ENCODE measurements around the gene NAA38.
"Not testable (repeated sequence)": the region's sequence is repeated elsewhere in the genome, so short reads cannot be mapped to it uniquely, and the experiment has no call there.

NAA38 gene

DNA sequence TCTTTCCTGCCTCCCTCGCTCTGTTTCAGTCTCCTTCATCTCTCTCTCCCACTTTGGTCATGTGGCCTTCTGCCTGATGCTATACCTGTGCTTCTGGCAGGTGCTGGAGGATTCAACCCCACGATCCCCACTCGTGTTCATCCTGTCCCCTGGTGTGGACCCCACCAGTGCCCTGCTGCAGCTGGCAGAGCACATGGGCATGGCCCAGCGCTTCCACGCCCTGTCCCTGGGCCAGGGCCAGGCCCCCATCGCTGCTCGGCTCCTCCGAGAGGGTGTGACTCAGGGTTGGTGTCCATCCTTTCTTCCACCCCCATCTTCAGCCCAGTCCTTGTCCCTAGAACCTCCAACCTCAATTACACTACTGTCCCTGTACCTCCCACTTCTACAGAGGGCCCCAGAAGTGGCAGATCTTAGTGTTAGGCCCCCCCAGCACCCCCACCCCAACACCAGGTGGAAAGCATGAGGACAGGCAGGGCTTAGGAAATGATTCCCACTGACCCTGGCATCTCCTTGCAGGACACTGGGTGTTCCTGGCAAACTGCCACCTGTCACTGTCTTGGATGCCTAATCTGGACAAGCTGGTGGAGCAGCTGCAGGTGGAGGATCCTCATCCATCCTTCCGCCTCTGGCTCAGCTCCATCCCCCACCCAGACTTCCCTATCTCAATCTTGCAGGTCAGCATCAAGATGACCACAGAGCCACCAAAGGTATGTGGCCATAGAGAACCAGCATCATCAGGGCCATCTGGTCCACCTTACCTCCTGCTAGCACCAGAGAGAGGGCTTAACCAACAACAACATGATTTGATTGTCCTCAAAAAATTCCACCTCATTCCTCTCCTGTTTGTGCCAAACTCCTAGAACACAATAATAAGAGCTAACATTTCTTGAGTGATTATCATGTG, 33.1 kb downstream of the NAA38 start:
- no peak for DNase-seq (ENCODE audit: low spot score)

DNA sequence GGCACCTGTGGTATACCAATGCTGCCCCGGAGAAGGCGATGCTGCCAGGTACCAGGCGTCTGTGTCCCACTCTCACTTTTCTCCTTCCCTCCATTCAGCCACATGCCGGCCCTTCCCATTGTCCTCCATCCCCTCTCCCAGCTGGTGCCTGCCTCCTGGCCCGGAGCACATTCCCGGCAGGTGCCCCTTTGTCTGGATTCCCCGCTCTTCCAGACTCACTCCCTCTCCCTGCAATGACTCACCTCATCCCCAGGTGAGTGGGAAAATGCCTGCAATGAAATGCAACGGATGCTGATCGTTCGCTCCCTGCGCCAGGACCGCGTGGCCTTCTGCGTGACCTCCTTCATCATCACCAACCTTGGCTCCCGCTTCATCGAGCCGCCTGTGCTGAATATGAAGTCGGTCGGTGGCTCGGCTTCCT, 33.8 kb downstream of the NAA38 start:
- no peak for DNase-seq (ENCODE audit: low spot score)

- DNase-seq (ENCODE audit: low spot score), result no peak
These were observed 35.2 kb downstream of the NAA38 start for GRCh38 chr17:7822126-7822525.

- DNase-seq (ENCODE audit: low spot score), result no peak
These were observed 37.1 kb downstream of the NAA38 start for GRCh38 chr17:7820231-7820630.

DNA sequence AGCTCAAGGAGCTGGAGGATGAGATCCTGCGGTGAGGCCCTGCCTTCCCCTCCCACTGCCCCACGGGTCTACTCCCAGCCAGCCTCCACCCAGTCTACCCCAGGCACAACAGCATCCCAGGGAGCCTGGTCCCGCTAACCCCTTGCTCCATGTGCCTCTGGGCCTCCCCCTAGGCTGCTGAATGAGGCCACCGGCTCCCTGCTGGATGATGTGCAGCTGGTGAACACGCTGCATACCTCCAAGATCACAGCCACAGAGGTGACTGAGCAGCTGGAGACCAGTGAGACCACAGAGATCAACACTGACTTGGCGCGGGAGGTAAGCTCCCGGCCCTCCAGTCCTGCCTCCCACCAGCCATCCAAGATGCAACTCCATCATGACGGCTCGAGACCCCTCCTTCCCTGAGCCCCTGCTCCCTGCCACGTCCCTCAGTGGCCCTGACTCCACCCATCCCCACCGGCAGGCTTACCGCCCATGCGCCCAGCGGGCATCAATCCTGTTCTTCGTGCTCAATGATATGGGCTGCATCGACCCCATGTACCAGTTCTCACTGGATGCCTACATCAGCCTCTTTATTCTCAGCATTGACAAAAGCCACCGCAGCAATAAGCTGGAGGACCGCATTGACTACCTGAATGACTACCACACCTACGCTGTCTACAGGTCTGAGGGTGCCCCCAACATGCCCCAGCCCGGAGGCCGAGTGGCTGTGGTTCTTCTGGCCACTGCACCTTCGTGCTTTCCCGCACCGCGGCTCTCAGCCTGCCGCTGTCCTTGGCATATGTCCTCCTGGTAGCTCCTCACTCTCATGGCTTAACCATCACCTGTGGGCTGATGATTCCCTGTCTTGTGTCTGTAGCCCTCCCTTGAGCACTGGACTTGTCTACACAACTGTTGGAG, 38.4 kb downstream of the NAA38 start:
- DNase-seq (ENCODE audit: low spot score), result no peak

DNA sequence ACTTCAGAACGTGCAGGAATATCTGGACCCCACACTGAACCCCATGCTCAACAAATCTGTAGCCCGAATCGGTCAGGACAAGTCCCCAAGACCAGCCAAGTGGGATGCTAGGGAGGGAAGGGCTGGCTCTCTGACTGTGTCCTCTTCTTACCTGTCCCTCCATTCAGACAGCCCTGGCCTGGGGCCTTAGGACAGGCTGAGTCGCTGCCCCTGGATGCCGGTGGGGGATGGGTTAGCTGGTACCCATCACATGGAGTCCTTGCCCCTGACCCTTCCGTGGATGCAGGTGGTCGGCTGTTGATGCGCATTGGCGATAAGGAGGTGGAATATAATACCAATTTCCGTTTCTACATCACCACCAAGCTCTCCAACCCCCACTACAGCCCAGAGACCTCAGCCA, 39.3 kb downstream of the NAA38 start:
- DNase-seq (ENCODE audit: low spot score), result no peak

GRCh38 chr17:7817643-7817964, 39.8 kb downstream of the NAA38 start:
- no peak for DNase-seq (ENCODE audit: low spot score)

DNA sequence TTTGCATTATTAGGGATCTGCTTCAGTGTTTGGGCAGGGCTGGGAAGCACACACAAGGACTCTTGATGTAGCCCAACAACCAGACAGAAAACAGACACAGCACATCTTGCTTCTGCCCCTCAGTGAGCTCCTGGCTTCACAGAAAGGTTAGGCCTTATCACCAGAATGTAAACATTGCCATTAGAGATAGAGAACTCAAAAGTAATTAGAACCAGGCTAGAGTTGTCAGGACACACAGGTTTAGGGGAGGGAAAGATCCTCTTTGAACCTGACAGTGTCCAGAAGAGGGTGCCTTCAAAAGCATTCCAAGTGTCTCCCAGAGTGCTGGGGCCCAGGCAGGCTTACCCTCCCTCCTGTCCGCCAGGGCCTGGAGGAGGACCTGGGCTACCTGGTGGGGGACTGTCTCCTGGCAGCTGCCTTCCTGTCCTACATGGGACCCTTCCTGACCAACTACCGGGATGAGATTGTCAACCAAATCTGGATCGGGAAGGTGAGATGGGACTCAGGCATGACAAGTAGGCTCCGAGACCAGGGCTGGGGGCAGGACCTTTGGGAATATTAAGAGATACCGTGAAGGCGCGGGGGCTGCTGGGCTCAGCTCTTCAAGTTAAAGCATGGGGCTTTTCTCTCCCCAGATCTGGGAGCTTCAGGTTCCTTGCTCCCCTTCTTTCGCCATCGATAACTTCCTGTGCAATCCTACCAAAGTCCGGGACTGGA, 40.3 kb downstream of the NAA38 start:
- no peak for DNase-seq (ENCODE audit: low spot score)

- DNase-seq (ENCODE audit: low spot score), result no peak
These were observed 42.4 kb downstream of the NAA38 start for GRCh38 chr17:7814969-7815368.

- DNase-seq (ENCODE audit: low spot score), result no peak
These were observed 46.1 kb downstream of the NAA38 start for GRCh38 chr17:7811251-7811650.

DNA sequence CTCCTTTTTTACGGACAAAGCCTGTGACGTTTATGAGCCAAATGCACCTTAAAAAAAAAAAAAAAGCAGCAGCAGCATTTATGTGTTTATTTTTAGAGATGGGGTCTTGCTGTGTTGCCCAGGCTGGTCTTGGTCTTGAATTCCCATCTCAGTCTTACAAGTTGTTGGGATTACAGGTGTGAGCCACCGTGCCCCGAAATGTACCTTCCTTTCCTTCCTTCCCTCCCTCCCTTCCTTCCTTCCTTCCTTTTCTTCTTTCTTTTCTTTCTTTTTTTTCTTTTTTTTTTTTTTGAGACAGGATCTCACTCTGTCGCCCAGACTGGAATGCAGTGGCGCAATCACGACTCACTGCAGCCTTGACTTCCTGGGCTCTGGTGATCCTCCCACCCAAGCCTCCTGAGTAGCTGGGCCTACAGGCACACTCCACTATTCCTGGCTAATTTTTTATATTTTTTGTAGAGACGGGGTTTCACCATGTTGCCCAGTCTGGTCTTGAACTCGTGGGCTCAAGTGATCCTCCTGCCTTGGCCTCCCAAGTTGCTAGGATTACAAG, 47.5 kb downstream of the NAA38 start:
- not testable (repeated sequence) for DNase-seq (ENCODE audit: low spot score)

GRCh38 chr17:7809086-7809790, 48.1 kb downstream of the NAA38 start:
- DNase-seq (ENCODE audit: low spot score), result no peak

DNA sequence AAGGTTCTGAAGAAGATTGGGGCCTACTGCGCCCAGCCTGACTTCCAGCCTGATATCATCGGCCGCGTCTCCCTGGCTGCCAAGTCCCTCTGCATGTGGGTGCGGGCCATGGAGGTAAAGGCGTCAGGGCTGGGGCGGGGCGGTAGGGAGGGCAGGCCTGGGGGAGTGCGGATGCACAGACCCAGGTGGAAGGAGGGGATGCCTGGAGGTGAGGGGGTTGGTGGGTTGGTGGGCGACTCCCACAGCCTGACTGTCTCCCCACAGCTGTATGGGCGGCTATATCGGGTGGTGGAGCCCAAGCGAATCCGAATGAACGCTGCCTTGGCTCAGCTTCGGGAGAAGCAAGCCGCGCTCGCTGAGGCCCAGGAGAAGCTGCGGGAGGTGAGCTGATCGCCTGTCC, 50.2 kb downstream of the NAA38 start:
- DNase-seq (ENCODE audit: low spot score), result no peak

Data from CD4-positive, alpha-beta T cell treated with Interleukin-6 at 100 ng/mL for 8 hours (primary cell).